ENCODE measurements around the gene LSMEM2.

GRCh38 chr3:50327129-50327528 lies 48.2 kb downstream of the LSMEM2 start:
- TF ChIP-seq, protein P1, sequence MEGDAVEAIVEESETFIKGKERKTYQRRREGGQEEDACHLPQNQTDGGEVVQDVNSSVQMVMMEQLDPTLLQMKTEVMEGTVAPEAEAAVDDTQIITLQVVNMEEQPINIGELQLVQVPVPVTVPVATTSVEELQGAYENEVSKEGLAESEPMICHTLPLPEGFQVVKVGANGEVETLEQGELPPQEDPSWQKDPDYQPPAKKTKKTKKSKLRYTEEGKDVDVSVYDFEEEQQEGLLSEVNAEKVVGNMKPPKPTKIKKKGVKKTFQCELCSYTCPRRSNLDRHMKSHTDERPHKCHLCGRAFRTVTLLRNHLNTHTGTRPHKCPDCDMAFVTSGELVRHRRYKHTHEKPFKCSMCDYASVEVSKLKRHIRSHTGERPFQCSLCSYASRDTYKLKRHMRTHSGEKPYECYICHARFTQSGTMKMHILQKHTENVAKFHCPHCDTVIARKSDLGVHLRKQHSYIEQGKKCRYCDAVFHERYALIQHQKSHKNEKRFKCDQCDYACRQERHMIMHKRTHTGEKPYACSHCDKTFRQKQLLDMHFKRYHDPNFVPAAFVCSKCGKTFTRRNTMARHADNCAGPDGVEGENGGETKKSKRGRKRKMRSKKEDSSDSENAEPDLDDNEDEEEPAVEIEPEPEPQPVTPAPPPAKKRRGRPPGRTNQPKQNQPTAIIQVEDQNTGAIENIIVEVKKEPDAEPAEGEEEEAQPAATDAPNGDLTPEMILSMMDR (IDR thresholded peaks at IDR 0.05; ENCODE audit: poor library complexity) = no peak
- TF ChIP-seq EZH2 (IDR thresholded peaks at IDR 0.05; ENCODE audit: borderline replicate concordance) (no peak), EZH2phosphoT487 (IDR thresholded peaks at IDR 0.05; ENCODE audit: low read depth, severe bottlenecking, unreplicated experiment) (no peak)

Data from hepatocyte (in vitro differentiated cells).